GM10248 (cell line): ENCODE data around the gene CKB.

Experiments
- CTCF ChIA-PET: fragments of 300-600 bp; sonication (Branson Sonifier 250); formaldehyde crosslinking; extraction: SDS; loops from one replicate; lab custom pipeline; 2021; ENCODE audit warnings: antibody characterized with exemption; lab: Yijun Ruan, JAX
- POLR2A ChIA-PET: fragments of 350-650 bp; sonication (Branson Sonifier 250); formaldehyde crosslinking; extraction: SDS; loops from one replicate; lab custom pipeline; 2020; ENCODE audit warnings: antibody characterized with exemption; lab: Yijun Ruan, JAX
- DNase-seq: peaks from one replicate; pipeline ENCODE4 v3.0.0; 2012; ENCODE audit errors: extremely low spot score
- TF ChIP-seq, protein P1 (sequence below): IDR thresholded peaks from 2 replicates; pipeline ENCODE4 v1.5.1; 2012; ENCODE audit warnings: mild to moderate bottlenecking, low read depth; ENCODE audit errors: extremely low read depth, missing control alignments, control extremely low read depth

The CKB gene

DNA sequence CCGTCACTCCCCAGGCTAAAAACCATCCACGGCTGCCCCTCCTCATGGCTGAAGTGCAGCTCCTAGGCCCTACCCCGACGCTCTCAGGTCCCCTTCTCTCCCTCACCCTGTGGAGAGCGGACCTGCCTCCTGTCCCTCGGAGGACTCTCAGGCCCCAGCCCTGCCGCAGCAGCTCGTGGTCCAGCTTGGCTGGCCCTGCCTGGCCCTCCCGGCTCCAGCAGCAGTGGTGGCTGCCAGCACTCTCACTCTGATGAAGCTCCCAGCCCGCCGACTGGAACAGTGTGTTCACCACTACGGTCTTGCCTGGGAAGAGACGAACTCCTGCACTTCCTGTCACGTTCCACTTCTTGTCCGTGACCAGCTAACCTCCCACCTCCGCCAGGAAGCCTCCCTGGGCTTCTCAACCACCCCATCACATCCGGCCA lies 28.7 kb upstream of the CKB start:
- TF ChIP-seq, protein P1, sequence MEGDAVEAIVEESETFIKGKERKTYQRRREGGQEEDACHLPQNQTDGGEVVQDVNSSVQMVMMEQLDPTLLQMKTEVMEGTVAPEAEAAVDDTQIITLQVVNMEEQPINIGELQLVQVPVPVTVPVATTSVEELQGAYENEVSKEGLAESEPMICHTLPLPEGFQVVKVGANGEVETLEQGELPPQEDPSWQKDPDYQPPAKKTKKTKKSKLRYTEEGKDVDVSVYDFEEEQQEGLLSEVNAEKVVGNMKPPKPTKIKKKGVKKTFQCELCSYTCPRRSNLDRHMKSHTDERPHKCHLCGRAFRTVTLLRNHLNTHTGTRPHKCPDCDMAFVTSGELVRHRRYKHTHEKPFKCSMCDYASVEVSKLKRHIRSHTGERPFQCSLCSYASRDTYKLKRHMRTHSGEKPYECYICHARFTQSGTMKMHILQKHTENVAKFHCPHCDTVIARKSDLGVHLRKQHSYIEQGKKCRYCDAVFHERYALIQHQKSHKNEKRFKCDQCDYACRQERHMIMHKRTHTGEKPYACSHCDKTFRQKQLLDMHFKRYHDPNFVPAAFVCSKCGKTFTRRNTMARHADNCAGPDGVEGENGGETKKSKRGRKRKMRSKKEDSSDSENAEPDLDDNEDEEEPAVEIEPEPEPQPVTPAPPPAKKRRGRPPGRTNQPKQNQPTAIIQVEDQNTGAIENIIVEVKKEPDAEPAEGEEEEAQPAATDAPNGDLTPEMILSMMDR = no peak
- DNase-seq = no peak
- CTCF ChIA-PET = interaction anchor here (2.0 to 14.9 kb wide), 4 partner anchors 8 to 33 kb away, joined by 6 to 214 read pairs (median 7); partner anchors contain the start of gene CKB
- POLR2A ChIA-PET = no interaction called here

DNA sequence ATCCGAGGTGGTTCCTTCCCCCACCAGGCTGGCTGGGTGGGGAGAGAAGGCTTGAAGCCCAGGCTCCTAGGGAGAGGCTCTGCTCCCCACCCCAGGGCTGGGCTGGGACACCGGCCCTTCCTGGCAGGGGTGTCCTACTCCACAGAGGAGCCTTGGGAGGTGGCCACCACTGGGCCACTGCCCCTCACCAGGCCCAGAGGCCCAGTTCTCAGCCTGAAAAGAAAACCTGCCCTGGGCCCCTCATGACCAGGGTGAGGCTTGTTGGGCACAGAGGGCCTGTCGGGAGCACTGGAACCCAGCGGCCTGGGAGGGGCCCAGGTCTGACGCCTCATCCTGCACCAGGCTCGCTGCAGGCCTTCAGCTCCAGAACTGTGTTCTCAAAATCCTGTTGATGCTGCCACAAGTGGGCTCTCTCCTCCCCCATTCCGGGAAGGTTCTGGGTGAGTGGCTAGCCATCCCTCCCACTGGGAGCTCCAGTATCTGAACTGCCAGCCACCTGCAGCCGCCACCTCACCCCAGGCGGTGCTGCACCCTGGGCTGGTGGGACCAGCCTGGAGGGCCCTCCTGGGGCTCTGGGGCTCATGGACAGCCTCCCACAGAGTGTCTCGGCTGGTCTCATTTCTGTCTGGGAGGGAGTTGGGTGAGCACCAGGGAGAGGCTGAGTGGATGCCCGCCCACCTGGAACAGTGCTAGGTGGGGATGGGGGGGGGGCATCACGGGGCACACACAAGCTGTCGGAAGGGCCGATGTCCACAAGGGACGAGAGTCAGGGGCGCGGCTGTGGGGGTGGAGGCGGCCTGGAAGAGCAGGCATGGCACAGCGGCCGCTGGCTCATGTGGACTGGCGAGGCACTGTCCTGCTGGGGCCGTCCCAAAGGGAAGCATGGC lies 28.1 kb upstream of the CKB start:
- DNase-seq = no peak
- CTCF ChIA-PET = interaction anchor here (2.0 to 14.9 kb wide), 4 partner anchors 8 to 32 kb away, joined by 6 to 214 read pairs (median 7); partner anchors contain the start of gene CKB
- TF ChIP-seq, protein P1 = no peak
- POLR2A ChIA-PET = interaction anchor here (0.5 kb wide), 1 partner anchor 854 kb away, joined by 4 read pairs; no protein-coding TSS in a partner anchor

DNA sequence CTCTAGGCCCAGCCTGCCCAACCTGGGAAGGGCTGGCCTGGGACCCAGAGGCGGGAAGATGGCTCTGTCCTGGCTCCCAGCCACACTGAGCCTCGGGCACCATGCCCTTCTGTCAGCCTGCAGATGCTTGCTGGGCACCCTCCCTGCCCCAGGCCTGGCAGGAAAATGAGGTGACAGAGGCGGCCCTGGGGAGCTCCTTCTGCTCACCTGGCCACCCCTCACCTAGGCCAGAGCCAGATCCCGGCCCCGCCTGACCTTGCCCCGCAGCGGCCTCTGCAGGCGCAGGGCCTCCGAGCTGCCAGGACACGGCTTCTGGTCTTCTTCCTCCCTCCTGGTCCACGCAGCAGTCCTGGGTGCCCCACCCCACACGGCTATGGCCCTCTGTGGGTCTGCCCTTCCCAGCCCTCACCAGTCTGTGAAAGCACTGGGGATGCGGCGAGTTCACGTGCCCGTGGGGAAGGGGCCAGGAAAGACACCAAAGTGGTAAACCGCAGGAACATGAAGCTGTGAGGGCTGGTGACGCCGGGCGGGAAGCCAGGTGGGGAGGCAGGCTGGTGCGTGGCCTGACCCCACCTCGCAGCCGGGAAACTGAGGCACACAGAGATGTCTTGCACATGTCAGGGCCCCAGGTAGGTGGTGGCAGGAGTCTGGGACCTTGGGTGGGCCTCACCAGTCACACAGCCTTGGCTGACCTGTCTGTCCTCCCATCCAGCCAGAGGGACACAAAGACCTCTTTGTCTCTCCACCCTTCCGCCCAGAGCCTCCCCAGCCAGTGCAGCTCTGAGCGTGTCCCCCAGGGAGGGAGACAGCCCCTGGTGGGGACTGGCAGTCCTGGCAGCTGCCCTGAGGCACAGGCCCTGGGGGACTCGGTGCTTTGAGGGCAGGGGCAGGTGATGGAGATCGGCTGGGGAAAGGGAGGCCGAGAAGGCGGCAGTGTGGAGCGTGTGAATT lies 27.0 kb upstream of the CKB start:
- TF ChIP-seq, protein P1 = no peak
- ChIA-PET POLR2A (interaction anchor here (0.5 kb wide), 1 partner anchor 853 kb away, joined by 4 read pairs; no protein-coding TSS in a partner anchor), CTCF (interaction anchor here (2.0 to 14.9 kb wide), 2 partner anchors 9 to 31 kb away, joined by 6 to 214 read pairs; partner anchors contain the start of gene CKB)
- DNase-seq = no peak

DNA sequence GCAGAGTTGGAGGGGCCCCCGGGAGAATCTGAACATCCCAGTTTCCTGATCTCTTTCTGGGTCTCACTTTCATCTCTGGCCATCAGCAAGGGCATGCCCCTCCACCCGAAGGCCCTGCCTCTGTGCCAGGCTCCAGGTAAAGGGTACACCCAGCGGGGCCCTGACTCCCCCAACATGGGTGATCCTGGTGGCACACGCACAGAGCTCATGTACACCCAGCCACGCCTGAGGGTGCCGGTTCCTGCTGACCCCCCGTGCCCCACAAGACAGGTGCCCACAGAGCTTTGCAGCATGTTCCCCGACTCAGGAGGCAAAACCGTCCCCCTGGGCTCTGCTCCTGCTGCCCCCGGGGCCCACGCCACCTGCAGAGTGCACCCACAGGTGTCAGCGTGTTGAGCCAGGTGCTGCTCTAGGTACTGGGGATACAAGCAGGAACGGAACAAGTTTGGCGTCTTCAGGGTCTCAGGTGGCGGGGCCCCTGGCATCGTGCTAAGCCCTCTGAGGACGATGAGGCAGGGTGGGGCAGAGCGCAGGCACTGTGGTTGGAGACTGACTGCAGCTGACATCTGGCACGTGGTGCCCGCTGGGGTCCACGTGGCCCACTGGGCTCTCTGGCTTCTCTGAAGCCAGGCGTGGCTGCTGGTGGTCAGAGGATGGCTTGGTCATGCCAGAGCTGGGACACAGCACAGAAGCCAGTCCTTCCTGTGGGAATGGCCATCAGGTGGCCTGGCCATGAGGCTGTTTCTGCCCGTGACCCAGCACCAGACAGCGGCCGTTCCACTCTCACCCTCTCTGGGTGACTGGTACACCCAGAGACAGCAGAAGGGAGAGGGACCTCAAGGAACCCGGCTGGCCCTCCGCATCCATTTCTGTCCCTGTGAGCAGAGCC lies 26.1 kb upstream of the CKB start:
- ChIA-PET POLR2A (no interaction called here), CTCF (interaction anchor here (1.4 to 14.9 kb wide), 6 partner anchors 12 to 470 kb away, joined by 3 to 214 read pairs (median 8); partner anchors contain the start of gene CKB)
- TF ChIP-seq, protein P1 = no peak
- no peak for DNase-seq

DNA sequence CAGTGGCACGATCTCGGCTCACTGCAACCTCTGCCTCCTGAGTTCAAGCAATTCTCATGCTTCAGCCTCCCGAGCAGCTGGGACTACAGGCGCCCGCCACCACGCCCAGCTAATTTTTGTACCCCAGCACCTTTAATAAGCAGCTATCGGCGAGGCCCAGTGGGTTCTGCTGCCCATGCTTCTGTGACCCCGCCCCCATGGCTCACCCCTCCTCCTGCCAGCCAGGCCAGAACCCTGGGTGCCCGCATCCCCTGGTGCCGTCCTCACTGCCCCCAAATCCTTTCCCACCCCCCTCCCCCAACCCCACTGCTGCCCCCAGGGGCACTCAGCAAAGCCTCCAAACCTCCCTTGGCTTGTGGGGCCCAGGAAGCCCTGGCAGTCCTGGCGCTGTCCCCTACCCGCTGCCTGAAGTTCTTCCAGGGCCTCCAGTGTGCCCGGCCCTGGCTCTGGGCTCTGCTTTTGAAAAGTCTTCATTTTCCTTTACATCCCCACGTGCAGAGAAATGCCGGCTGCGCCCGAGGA lies 25.4 kb upstream of the CKB start:
- TF ChIP-seq, protein P1 = no peak
- POLR2A ChIA-PET = no interaction called here
- CTCF ChIA-PET = interaction anchor here (1.4 to 14.9 kb wide), 7 partner anchors 10 to 469 kb away, joined by 3 to 214 read pairs (median 10); partner anchors contain the start of gene CKB
- no peak for DNase-seq
